Spinal cord (tissue), 10 donors: ENCODE data around the gene VDAC1. TPM values are rescaled to one million over a fixed set of nuclear protein-coding genes. Genes with fewer than 3 reads are reported as not detected.

Experiments
- DNase-seq, 6 donors: peaks; one replicate each; pipeline versions ENCODE4 v3.0.0 to v3.0.0-alpha.2; 2013 to 2015; ENCODE audit warnings: low spot score in 6 of 6, low read depth in 4 of 6
- H3K27ac ChIP-seq: one replicate; pipeline ENCODE4 v1.5.1; 2013; ENCODE audit warnings: low read depth, low read length, control low read depth
- H3K27me3 ChIP-seq: one replicate; pipeline ENCODE4 v1.6.1; 2013; ENCODE audit warnings: low read length; ENCODE audit not compliant: control insufficient read depth, insufficient read depth
- H3K36me3 ChIP-seq: one replicate; pipeline ENCODE4 v1.6.1; 2013; ENCODE audit warnings: low read length; ENCODE audit not compliant: control insufficient read depth, insufficient read depth
- H3K4me1 ChIP-seq: one replicate; pipeline ENCODE4 v1.6.1; 2013; ENCODE audit warnings: low read length; ENCODE audit not compliant: control insufficient read depth, insufficient read depth
- H3K4me3 ChIP-seq: one replicate; pipeline ENCODE4 v1.5.1; 2013; ENCODE audit warnings: low read depth, low read length, control low read depth
- H3K9me3 ChIP-seq: one replicate; pipeline ENCODE4 v1.6.1; 2013; ENCODE audit warnings: low read length; ENCODE audit not compliant: control insufficient read depth, insufficient read depth
- WGBS: methylation state at CpG from one replicate; pipeline ENCODE4 v1.1.5; 2013; ENCODE audit warnings: missing lambda C conversion rate; ENCODE audit not compliant: insufficient coverage; 5-methylcytosine and 5-hydroxymethylcytosine counted together
- long read RNA-seq, 4 donors: transcript quantifications; one replicate each; lab custom pipeline, GENCODE V29; 2026
- polyA plus RNA-seq, 2 donors: library from polyadenylated mRNA; unstranded; fragments of 120-200 nt; gene quantifications; one replicate each; pipeline ENCODE4 v1.2.1, GENCODE V29; 2013; ENCODE audit not compliant: insufficient read length in 2 of 2
- total RNA-seq, 2 donors: library from RNA; depleted of rRNA in 1 of 2; stranded (reverse); fragments of 120-200 nt in 1 of 2; fragments of >200 nt in 1 of 2; gene quantifications; one replicate each; pipeline versions ENCODE4 v1.2.3 to v1.2.4, GENCODE V29; 2013 to 2014
- donor health status: healthy.

VDAC1 gene, protein sequence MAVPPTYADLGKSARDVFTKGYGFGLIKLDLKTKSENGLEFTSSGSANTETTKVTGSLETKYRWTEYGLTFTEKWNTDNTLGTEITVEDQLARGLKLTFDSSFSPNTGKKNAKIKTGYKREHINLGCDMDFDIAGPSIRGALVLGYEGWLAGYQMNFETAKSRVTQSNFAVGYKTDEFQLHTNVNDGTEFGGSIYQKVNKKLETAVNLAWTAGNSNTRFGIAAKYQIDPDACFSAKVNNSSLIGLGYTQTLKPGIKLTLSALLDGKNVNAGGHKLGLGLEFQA
- total RNA-seq (100 to 1,000 TPM; 180 to 211 TPM), polyA plus RNA-seq (100 to 1,000 TPM; 225 to 230 TPM)
- long read RNA-seq, donor 1, transcript VDAC1-207 (4 exons, 635 nt): minor isoform, 64 of 179 reads
- long read RNA-seq, donor 1, transcript VDAC1-202 (9 exons, 1,807 nt): minor isoform, 15 of 179 reads
- long read RNA-seq, donor 1, transcript VDAC1-203 (9 exons, 1,873 nt): major isoform, 67 of 179 reads
- long read RNA-seq, donor 1, partial matches to known transcripts: 31 of 179 reads
- long read RNA-seq, donor 1, other reads (novel, unspliced or antisense): 0 of 179 reads
- long read RNA-seq, donor 2, transcript VDAC1-202 (9 exons, 1,807 nt): minor isoform, 7 of 53 reads
- long read RNA-seq, donor 2, transcript VDAC1-207 (4 exons, 635 nt): minor isoform, 11 of 53 reads
- long read RNA-seq, donor 2, transcript VDAC1-203 (9 exons, 1,873 nt): major isoform, 35 of 53 reads
- long read RNA-seq, donor 2, partial matches to known transcripts: 0 of 53 reads
- long read RNA-seq, donor 2, other reads (novel, unspliced or antisense): 0 of 53 reads
- long read RNA-seq, donor 3, transcript VDAC1-202 (9 exons, 1,807 nt): minor isoform, 10 of 60 reads
- long read RNA-seq, donor 3, transcript VDAC1-207 (4 exons, 635 nt): minor isoform, 11 of 60 reads
- long read RNA-seq, donor 3, transcript VDAC1-203 (9 exons, 1,873 nt): major isoform, 28 of 60 reads
- long read RNA-seq, donor 3, partial matches to known transcripts: 11 of 60 reads
- long read RNA-seq, donor 3, other reads (novel, unspliced or antisense): 0 of 60 reads
- long read RNA-seq, donor 4, transcript VDAC1-207 (4 exons, 635 nt): minor isoform, 17 of 56 reads
- long read RNA-seq, donor 4, transcript VDAC1-203 (9 exons, 1,873 nt): major isoform, 31 of 56 reads
- long read RNA-seq, donor 4, transcript VDAC1-202 (9 exons, 1,807 nt): minor isoform, 7 of 56 reads
- long read RNA-seq, donor 4, partial matches to known transcripts: 0 of 56 reads
- long read RNA-seq, donor 4, other reads (novel, unspliced or antisense): 0 of 56 reads

GRCh38 chr5:134004626-134005416 is at the start of gene VDAC1:
Gene VDAC1 (minus strand): TSS chr5:134004975. CDS start chr5:133993012, 11,963 bp downstream.
- peaks cover 17% of the 10 kb centered on the region for H3K36me3 ChIP-seq
- peak within 1 kb of the TSS; percentile 99 for H3K27ac ChIP-seq
- H3K27me3 ChIP-seq: no peaks in the 10 kb centered on the region
- WGBS: 0% methylated on average over 96 of the region's 96 CpGs
- no peaks in the 10 kb centered on the region for H3K9me3 ChIP-seq
- H3K4me3 ChIP-seq: peak within 1 kb of the TSS; percentile 77
- peaks cover 55% of the 10 kb centered on the region for H3K4me1 ChIP-seq
- DNase-seq: peak; percentile 71 to 95 (median 80)

DNA sequence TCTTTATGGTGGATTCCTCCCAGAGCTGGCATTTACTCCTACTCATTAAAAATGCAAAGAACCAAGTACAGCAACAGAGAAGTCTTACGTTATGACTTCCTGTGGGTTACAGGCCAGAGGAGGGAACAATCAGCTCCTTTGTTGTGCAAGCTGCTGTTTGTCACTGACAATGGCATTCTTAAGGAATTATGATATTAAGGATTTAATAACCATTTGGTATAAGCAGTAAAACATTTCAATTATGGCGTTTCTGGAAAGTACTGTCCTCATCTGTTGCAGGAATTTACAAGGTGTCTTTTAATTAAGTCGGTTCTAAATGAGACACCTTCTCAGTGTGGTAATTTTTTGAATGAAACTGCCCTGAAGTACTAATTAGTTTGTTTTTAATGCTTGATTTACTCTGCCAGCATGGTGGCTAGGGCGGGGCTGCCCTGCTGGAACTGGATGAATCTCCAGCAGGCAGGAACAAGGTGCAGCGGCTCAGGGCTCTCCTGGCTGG is 49.1 kb upstream of the VDAC1 start:
- no peaks in the 10 kb centered on the region for H3K27me3 ChIP-seq
- no peak overlapping the region for H3K4me3 ChIP-seq
- no peaks in the 10 kb centered on the region for H3K36me3 ChIP-seq
- 46% methylated on average over 3 of the region's 5 CpGs for WGBS
- DNase-seq: peak in 2 of 6 donors; percentile 38 to 72
- no peaks in the 10 kb centered on the region for H3K9me3 ChIP-seq
- H3K27ac ChIP-seq: peak overlapping the region; percentile 88
- peaks cover 20% of the 10 kb centered on the region for H3K4me1 ChIP-seq

DNA sequence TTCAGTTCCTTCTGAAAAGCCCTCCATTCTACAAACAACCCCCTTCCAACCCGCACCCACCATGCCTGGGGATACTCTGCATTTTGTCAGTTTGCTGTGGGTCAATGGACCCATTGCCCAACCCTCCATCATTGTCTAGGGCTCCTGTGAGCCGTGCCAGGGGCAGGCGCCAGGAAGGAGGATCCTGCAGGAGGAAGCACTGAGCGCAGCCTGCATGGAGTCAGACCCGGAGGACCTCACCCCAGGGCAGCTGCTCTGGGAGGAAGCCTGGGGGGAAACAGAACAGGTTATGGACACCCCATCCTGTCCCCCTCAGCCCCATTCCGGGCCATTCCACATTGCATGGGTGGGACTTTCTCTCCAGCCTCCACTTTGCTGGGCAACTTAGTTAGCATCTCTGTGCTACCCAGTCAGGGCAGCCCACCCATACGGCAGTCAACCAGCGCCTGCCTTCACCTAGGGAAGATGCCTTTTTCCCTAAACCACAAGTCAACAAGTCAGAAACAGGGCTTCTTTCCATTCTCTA is 48.6 kb upstream of the VDAC1 start:
- H3K9me3 ChIP-seq: no peaks in the 10 kb centered on the region
- WGBS: 58% methylated on average over 4 of the region's 8 CpGs
- peaks cover 15% of the 10 kb centered on the region for H3K4me1 ChIP-seq
- H3K27ac ChIP-seq: peak overlapping the region; percentile 88
- no peak overlapping the region for H3K4me3 ChIP-seq
- no peak for DNase-seq
- no peaks in the 10 kb centered on the region for H3K36me3 ChIP-seq
- no peaks in the 10 kb centered on the region for H3K27me3 ChIP-seq

GRCh38 chr5:134051305-134051704 is 46.5 kb upstream of the VDAC1 start:
- H3K9me3 ChIP-seq: no peaks in the 10 kb centered on the region
- H3K4me3 ChIP-seq: no peak overlapping the region
- H3K4me1 ChIP-seq: peaks cover 14% of the 10 kb centered on the region
- H3K36me3 ChIP-seq: no peaks in the 10 kb centered on the region
- H3K27ac ChIP-seq: no peak overlapping the region
- no peaks in the 10 kb centered on the region for H3K27me3 ChIP-seq
- WGBS: 63% methylated on average over 2 of the region's 2 CpGs
- no peak for DNase-seq

GRCh38 chr5:134048864-134049263 is 44.1 kb upstream of the VDAC1 start:
- no peak overlapping the region for H3K4me3 ChIP-seq

GRCh38 chr5:134047687-134048056 is 42.9 kb upstream of the VDAC1 start:
- Histone ChIP-seq H3K27ac (no peak overlapping the region), H3K4me3 (no peak overlapping the region), H3K4me1 (peaks cover 4% of the 10 kb centered on the region), H3K36me3 (no peaks in the 10 kb centered on the region), H3K9me3 (no peaks in the 10 kb centered on the region), H3K27me3 (no peaks in the 10 kb centered on the region)
- no peak for DNase-seq
- WGBS: 96% methylated on average over 4 of the region's 8 CpGs

More at GRCh38 chr5:134048864-134049263, 44.1 kb upstream of the VDAC1 start:
- Histone ChIP-seq H3K9me3 (no peaks in the 10 kb centered on the region), H3K4me1 (peaks cover 11% of the 10 kb centered on the region), H3K36me3 (no peaks in the 10 kb centered on the region), H3K27ac (no peak overlapping the region), H3K27me3 (no peaks in the 10 kb centered on the region)
- DNase-seq: no peak

- DNase-seq: no peak
- Histone ChIP-seq H3K4me1 (peaks cover 4% of the 10 kb centered on the region), H3K27me3 (no peaks in the 10 kb centered on the region), H3K36me3 (no peaks in the 10 kb centered on the region), H3K27ac (no peak overlapping the region), H3K4me3 (no peak overlapping the region), H3K9me3 (no peaks in the 10 kb centered on the region)
- 29% methylated on average over 4 of the region's 6 CpGs for WGBS
These were observed 42.3 kb upstream of the VDAC1 start for GRCh38 chr5:134046801-134047686.

DNA sequence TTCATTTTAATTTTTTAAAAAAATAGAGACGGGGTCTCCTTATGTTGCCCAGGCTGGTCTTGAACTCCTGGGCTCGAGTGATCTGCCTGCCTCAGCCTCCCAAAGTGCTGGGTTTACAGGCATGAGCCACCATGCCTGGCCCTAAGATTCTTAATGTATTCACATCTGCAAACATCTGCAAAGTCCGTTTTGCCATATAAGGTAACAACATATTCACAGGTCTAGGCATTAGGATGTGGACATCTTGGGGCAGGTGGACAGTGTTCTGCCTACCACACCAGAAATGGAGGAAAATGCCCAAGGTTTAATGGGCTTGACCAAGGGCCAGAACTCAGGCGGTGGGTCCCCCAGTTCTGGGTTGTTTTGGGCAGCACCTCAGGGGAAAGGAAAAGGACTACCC is 41.6 kb upstream of the VDAC1 start:
- Histone ChIP-seq H3K4me3 (no peak overlapping the region), H3K9me3 (no peaks in the 10 kb centered on the region), H3K4me1 (peaks cover 9% of the 10 kb centered on the region), H3K36me3 (no peaks in the 10 kb centered on the region), H3K27me3 (no peaks in the 10 kb centered on the region), H3K27ac (no peak overlapping the region)
- DNase-seq: no peak
- 93% methylated on average over 3 of the region's 4 CpGs for WGBS
